ENCODE measurements around the gene ATG13. TPM values are rescaled to one million over a fixed set of nuclear protein-coding genes. Genes with fewer than 3 reads are reported as not detected.

The ATG13 gene
- polyA plus RNA-seq, 5 donors, result 47.6 to 56.6 (median 49.5) TPM

GRCh38 chr11:46719543-46720218 is 102.3 kb downstream of the ATG13 start:
- no peak for DNase-seq

- no peak for DNase-seq
Observed at GRCh38 chr11:46721286-46721685, 103.9 kb downstream of the ATG13 start.

GRCh38 chr11:46722566-46723358 is 105.4 kb downstream of the ATG13 start:
- no peak for DNase-seq

GRCh38 chr11:46723359-46723680 is 106.0 kb downstream of the ATG13 start:
- no peak for DNase-seq

GRCh38 chr11:46724088-46724487 is 106.7 kb downstream of the ATG13 start:
- DNase-seq, result no peak

Other genes with a start within 250 kb of the ATG13 start
- gene MDK, start 235.9 kb upstream of the ATG13 start, polyA plus RNA-seq (ENCODE audit: insufficient read depth in 1 of 5, insufficient read length in 5 of 5, low replicate concordance in 1 of 5), result 1,000 to 10,000 TPM in 1 of 5 donors, 100 to 1,000 TPM in 4; 772 to 1,227 (median 952) TPM
- gene CHRM4, start 225.8 kb upstream of the ATG13 start, polyA plus RNA-seq (ENCODE audit: insufficient read depth in 1 of 5, insufficient read length in 5 of 5, low replicate concordance in 1 of 5), result under 1 TPM in 2 of 5 donors, not detected in 3; 0.13 to 0.14 TPM
- 10 to 100 TPM; 18.6 to 24.3 (median 20.7) TPM for gene AMBRA1, start 23.5 kb upstream of the ATG13 start, polyA plus RNA-seq (ENCODE audit: insufficient read depth in 1 of 5, insufficient read length in 5 of 5, low replicate concordance in 1 of 5)
- gene HARBI1, start 326 bp upstream of the ATG13 start, polyA plus RNA-seq (ENCODE audit: insufficient read depth in 1 of 5, insufficient read length in 5 of 5, low replicate concordance in 1 of 5), result 1 to 10 TPM; 2.5 to 3.7 (median 3.1) TPM
- gene ARHGAP1, start 83.1 kb downstream of the ATG13 start, polyA plus RNA-seq (ENCODE audit: insufficient read depth in 1 of 5, insufficient read length in 5 of 5, low replicate concordance in 1 of 5), result 10 to 100 TPM; 52.2 to 74.0 (median 60.2) TPM
- 10 to 100 TPM in 3 of 5 donors, 1 to 10 TPM in 2; 8.7 to 12.5 (median 10.9) TPM for gene ZNF408, start 83.5 kb downstream of the ATG13 start, polyA plus RNA-seq (ENCODE audit: insufficient read depth in 1 of 5, insufficient read length in 5 of 5, low replicate concordance in 1 of 5)
- gene F2, start 101.7 kb downstream of the ATG13 start, polyA plus RNA-seq (ENCODE audit: insufficient read depth in 1 of 5, insufficient read length in 5 of 5, low replicate concordance in 1 of 5), result 1 to 10 TPM in 1 of 5 donors, under 1 TPM in 1, not detected in 3; 0.09 to 2.1 TPM
- 100 to 1,000 TPM in 2 of 5 donors, 10 to 100 TPM in 3; 62.4 to 138 (median 99.3) TPM for gene CKAP5, start 228.7 kb downstream of the ATG13 start, polyA plus RNA-seq (ENCODE audit: insufficient read depth in 1 of 5, insufficient read length in 5 of 5, low replicate concordance in 1 of 5)

Measured in right lung (tissue), 5 donors.